HS-27A (cell line): ENCODE results near the gene GPATCH1.
"Not testable (repeated sequence)": the region's sequence is repeated elsewhere in the genome, so short reads cannot be mapped to it uniquely, and the experiment has no call there.

Experiments used
- DNase-seq: peaks from one replicate; pipeline ENCODE4 v3.0.0-alpha.2; 2012; ENCODE audit warnings: low read depth, missing footprints

GPATCH1 gene

DNA sequence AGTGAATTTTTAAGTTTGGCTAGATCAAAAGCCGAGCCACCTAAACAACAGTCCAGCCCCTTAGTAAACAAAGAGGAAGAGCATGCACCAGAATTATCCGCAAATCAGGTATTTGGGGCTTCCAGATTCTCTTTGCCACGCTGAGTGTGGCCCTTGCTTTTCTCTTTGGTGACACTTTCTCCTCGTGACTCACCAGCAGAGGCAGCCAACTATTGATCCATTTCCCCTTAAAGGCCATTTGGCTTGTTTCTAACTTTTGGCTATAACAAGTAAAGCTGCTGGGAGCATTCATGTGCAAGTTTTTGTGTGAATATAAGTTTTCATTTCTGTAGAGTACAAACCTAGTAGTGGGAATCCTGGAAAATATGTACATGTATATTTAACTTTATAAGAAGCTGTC, 33.3 kb downstream of the GPATCH1 start:
- DNase-seq = no peak

DNA sequence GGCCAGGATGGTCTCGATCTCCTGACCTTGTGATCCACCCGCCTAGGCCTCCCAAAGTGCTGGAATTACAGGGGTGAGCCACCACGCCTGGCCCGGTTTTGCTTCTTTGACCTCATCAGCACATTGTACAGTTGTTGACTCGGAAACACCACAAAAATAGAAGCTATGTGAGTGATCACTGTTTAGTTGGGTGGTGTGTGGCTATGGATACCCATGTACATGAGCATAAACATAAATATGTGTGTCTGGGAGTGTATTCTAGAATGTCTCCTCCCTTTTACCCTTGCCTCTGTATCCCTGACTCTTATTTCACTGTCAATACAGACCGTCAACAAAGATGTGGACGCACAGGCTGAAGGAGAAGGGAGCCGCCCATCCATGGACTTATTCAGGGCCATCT, 36.5 kb downstream of the GPATCH1 start:
- no peak for DNase-seq

DNA sequence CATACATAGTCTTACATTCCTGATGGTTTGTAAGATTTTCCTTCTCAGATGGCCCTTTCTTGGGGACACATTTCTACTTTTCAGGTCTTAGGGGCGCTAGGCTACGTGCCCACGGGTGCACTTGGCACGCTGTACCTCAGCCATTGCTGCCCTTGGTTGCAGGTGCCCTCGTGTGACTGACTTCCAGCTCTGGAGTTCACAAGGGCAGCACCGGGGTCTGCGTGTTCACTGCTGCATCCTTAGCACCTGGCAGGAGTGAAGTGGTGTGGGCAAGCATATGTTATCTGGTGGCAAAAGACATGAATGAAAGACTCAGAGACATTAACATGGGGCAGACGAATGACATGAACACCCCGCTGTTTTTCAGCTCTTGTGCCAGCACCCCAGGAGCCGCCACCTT, 37.7 kb downstream of the GPATCH1 start:
- DNase-seq = no peak

DNA sequence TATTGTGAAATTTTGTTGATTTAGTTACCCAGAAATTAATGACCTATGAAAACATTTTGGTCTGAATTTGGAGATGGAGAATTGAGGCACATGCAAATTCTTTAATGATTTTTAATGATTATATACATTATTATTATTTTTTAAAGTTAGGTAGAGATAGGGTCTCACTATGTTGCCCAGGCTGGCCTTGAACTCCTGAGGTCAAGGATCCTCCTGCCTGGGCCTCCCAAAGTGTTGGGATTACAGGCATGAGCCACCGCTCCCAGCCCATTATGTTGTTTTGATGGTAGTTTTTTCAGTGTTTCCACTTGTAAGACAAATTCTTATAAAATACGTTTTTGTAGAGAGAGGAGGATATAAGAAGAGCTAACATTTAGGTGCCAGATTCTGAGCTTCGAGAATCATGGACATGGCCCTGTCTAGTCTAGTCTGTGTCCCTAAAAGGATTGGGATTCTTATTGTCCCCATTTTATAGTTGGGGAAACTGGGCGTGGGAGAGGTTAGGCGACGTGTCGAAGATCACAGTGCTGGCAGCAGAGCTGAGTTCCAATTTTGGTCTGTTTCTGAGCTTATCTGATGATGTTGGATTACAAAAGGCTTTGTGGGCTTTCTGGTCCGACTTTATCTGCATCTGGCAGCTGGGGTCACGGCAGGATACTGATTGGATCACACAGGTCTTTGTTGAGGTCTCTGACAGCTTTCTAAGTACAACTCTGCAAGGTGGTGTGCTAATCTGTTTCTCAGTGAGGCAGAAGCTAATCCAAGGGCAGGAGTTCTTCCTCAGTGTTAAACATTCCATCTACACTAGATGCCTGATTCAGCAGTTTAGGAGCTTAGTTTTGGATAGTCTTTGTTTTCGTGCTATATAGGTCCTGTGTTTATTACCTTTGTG, 43.5 kb downstream of the GPATCH1 start:
- DNase-seq = no peak

- no peak for DNase-seq
These were observed 45.0 kb downstream of the GPATCH1 start for GRCh38 chr19:33125929-33126388.

- not testable (repeated sequence) for DNase-seq
These were observed 45.7 kb downstream of the GPATCH1 start for GRCh38 chr19:33126712-33127111.

DNA sequence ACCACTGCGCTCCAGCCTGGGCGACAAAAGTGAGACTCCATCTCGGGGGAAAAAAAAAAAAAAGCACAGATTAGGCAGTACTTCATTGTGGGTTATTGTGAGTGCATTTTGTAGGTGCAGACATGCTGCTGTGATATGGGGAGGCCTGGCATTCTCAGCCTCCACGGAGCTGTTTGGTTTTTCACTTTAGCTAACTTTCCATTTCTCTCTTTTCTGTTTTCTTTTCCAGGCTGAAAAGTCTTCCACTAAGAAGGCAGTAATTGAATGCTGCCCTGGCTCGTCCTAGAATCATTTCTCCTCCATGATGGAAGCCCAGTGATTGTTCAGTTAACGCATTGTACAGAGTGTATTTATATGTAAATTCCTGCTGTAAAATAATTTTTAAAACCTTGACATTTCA, 48.9 kb downstream of the GPATCH1 start:
- no peak for DNase-seq

DNA sequence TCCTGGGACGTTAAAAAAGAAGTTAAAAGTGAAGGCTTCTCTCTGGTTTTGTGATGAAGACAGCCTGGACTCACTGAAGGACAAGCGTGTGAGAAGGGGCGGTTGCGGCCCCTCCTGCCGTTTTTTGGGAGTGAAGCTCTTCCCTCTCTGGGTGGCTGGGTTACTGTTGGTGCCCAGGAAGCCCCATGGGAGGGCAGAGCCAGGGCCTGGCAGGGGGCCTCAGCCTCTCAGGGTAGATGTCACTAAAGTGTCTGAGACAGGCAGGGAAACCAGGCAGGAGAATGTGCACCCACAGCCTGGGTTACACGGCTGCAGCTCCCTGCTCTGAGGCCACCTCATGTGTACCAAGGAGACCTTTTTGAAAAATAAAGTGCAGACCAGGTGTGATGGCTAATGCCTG, 49.5 kb downstream of the GPATCH1 start:
- DNase-seq = no peak

DNA sequence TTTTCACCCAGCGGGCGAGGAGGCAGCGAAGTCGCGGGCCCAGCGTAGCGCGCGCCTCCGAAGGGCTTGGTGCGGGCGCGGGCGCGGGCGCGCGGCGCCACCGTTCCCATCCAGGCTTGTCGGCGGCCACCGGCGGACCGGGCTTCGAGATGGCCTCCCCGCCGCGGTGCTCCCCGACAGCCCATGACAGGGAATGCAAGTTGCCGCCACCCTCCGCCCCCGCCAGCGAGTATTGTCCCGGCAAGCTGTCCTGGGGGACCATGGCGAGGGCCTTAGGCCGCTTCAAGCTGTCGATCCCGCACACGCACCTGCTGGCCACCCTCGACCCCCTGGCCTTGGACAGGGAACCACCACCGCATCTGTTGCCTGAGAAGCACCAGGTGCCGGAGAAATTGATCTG, 51.0 kb downstream of the GPATCH1 start, which contains the start of gene WDR88:
TSS of gene WDR88 (plus strand) at position 94 of the 400 bp plus-strand sequence. CDS start at position 150, 56 bp downstream.
- no peak for DNase-seq

DNA sequence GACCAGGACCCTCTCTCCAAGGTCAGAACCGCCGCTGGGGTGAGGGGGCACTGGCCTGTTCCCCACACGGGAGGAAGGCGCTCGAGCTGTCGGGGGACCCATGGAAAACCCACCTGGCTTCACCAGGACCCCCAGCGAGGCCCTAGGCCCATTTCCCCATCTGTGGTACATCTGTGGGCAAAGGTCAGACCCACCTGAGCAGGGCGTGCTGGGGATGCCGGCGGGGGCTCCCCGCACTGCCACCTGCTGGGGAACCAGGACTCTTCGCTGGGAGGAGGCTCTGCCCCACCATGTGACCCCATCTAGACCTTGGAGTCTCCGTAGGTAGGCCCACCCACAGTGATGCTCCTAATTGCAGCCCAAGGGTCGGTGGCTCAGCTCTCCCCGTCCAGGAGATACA, 51.4 kb downstream of the GPATCH1 start:
- no peak for DNase-seq

- no peak for DNase-seq
These were observed 52.6 kb downstream of the GPATCH1 start for GRCh38 chr19:33133438-33134031.

DNA sequence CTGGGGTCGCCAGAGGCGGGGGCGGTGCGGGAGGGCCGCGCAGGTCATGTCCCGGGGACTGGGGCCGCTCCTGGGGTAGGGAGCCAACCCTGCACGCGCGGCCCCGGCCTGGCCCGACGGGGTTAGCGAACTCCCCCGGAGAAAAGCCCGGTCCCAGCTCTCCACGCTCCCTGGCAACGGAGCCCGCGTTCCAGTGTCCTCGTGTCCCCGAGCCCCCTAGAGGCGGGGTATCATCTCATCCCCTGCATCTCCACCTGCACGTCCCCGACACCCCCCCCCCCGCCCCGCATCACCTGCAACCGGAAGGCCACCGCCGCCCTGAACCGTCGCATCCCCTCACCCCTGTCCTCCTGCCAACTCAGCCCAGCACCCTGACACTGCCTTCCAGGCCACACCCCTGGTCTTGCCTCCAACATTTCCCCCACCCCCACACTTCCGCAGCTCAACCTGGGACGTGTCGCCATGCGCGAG, 53.6 kb downstream of the GPATCH1 start:
- DNase-seq = no peak

DNA sequence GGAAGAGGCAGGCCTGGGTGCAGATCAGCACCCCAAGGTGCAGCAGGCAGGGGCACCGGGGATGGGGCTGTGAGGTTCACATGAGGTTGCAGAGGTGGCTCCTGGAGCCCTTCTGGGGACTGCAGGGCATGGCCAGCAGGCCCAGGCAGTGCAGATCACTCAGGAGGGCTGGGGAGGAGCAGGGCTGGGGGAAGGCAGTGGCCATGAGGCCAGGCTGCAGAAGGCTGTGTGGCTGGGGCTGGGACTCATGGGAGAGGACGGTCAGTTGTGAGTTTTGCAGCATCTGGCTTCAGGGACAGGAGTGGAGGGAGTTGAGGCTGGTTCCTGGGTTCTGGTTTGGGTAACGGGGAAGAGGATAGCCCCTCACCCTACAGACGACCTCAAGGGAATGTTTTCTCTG, 58.2 kb downstream of the GPATCH1 start:
- DNase-seq = no peak

DNA sequence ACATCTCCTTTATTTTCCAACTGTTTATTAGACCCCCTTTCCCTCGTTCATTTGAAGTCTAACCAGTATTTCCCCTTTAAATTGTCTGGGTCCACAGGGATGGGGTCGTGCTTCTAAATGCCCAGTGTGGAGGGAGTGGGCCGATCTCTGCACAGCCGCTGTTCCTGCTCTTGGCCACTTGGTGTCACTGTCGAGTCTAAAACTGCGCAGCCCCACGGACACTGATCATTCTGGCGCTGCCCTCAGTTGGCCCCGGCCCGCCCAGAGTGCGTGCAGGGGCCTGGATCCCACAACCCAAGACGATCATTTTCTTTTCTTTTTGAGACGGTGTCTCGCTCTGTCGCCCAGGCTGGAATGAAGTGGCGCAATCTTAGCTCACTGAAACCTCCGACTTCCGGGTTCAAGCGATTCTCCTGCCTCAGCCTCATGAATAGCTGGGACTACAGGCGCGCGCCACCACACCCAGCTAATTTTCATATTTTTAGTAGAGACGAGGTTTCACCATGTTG, 63.0 kb downstream of the GPATCH1 start:
- peak; percentile 46 for DNase-seq

- DNase-seq = no peak
These were observed 65.2 kb downstream of the GPATCH1 start for GRCh38 chr19:33146209-33146608.

DNA sequence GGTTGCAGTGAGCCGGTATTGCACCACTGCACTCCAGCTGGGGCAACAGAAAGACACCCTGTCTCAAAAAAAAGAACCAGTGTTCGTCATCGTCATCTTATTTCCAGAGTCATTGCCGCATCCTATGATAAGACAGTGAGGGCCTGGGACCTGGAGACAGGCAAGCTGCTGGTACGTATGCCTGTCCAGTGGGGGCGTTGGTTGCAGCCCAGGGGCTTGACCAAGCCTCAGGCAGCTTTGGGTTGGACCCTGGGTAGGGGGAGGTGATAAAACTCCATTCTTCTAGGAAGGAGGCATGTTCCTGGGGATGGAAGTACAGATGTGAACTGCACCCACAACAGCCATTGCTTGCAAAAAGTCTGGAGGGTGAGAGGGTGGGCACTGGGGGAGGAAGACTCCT, 66.6 kb downstream of the GPATCH1 start:
- DNase-seq = no peak

DNA sequence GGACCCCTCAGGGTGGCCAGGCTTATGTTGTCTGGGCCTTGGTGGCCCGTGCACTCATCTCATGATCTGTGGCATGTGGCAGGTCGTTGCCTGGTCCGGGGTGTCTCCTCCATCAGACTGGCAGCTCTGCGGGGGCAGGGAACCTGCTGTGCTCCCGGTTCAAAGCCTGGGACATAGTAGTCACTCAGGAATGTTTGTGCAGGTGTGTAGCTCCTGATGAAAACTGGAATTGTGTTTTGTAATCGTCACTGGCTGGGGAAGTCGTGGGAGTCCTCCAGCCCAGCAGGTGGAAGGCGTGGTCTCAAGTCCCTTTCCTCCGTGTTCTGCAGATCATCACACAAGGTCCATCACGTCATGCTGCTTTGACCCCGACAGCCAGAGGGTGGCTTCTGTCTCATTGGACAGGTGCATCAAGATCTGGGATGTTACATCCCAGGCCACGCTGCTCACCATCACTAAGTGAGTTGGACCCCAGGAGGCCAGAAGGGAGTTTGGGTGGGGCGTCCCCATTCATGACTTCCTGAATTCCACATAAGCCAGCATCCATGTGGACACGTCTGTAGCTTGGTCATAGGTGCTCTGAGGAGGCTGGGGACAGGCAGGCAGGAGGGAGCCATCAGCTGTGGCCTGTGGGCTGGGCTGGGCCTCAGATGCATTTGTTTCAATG, 70.0 kb downstream of the GPATCH1 start:
- no peak for DNase-seq

DNA sequence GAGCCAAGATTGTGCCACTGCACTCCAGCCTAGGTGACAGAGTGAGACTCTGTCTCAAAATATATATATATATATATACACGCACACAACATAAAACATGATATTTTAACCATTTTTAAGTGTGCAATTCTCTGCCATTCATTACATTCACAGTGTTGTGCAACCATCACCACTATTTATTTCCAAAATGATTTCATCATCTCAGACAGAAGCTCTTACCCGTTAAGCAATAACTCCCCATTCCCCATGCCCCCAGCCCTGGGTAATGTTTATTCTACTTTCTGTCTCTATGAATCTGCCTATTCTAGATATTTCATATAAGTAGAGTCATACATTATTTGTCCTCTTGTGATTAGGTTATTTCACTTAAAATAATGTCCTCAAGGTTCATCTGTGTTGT, 71.2 kb downstream of the GPATCH1 start:
- no peak for DNase-seq

DNA sequence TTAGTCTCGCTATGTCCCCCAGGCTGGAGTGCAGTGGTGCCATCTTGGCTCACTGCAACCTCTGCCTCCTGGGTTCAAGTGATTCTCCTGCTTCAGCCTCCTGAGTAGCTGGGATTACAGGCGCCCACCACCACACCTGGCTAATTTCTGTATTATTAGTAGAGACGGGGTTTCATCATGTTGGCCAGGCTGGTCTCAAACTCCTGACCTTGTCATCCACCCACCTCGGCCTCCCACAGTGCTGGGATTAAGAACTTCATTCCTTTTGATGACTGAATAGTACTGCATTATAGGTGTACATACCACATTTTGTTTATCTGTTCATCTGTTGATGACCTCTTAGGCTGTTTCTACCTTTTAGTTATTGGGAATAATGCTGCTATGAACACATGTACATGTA, 71.6 kb downstream of the GPATCH1 start:
- not testable (repeated sequence) for DNase-seq

- not testable (repeated sequence) for DNase-seq
These were observed 73.3 kb downstream of the GPATCH1 start for GRCh38 chr19:33154313-33154712.

DNA sequence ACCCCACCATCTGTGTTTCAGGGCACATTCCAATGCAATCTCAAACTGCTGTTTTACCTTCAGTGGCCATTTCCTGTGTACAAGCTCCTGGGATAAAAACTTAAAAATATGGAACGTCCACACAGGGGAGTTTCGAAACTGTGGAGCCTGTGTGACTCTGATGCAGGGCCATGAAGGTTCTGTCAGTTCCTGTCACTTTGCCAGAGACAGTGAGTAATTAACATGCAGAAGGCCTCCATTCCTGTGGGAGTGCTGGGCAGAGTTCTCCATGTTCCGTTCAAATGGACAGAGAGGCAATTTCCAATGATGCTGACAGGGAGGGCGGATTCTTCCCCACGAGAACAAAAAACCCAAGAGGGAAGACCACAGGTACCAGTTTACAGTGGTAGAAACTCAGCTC, 75.4 kb downstream of the GPATCH1 start:
- no peak for DNase-seq

- DNase-seq = no peak
These were observed 76.9 kb downstream of the GPATCH1 start for GRCh38 chr19:33157906-33158305.

DNA sequence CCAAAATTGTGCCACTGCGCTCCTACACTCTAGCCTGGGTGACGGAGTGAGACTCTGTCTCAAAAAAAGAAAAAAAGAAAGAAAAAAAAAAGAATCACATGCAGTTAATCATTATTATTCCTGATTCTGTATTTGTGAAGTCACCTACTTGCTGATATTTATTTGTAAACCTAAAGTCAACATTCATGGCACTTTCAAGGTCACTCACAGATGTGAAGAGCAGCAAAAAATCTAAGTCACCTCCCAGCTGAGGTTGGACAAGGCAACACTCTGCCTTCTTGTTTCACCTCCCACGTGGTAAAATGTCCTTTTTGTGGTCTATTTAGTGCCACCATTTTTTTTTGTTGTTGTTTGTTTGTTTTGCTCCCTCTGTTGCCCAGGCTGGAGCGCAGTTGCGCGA, 77.4 kb downstream of the GPATCH1 start:
- DNase-seq = no peak
